GM18870 (cell line): ENCODE measurements around the gene RAB41.
"Not testable (repeated sequence)": the region's sequence is repeated elsewhere in the genome, so short reads cannot be mapped to it uniquely, and the experiment has no call there.

Experiments used
- ATAC-seq: cut with Tn5 transposase; IDR thresholded peaks from one replicate; pipeline ENCODE4 v1.9.1; 2021; ENCODE audit warnings: moderate library complexity; ENCODE audit not compliant: unreplicated experiment

Gene RAB41

GRCh38 chrX:70289793-70290770 lies 8.1 kb downstream of the RAB41 start, which contains the start of the genes KIF4A and PDZD11:
KIF4A (plus strand) TSS chrX:70290104; CDS start chrX:70290459, 355 bp downstream.
PDZD11 (minus strand) TSS chrX:70289927; CDS start chrX:70289341, 586 bp downstream.
- ATAC-seq, result peak; percentile 86

GRCh38 chrX:70292788-70293187 lies 10.8 kb downstream of the RAB41 start:
- ATAC-seq, result no peak

- ATAC-seq, result no peak
Observed at GRCh38 chrX:70293621-70294020, 11.6 kb downstream of the RAB41 start.

- ATAC-seq, result no peak
Observed at GRCh38 chrX:70301716-70302115, 19.7 kb downstream of the RAB41 start.

- ATAC-seq, result no peak
Observed at GRCh38 chrX:70313503-70313902, 31.5 kb downstream of the RAB41 start.

- no peak for ATAC-seq
Observed at GRCh38 chrX:70322784-70323183, 40.8 kb downstream of the RAB41 start.

- ATAC-seq, result not testable (repeated sequence)
Observed at GRCh38 chrX:70323628-70324027, 41.7 kb downstream of the RAB41 start.

GRCh38 chrX:70324326-70324725 lies 42.4 kb downstream of the RAB41 start:
- no peak for ATAC-seq

GRCh38 chrX:70331161-70331560 lies 49.2 kb downstream of the RAB41 start:
- ATAC-seq, result no peak

GRCh38 chrX:70332600-70332999 lies 50.6 kb downstream of the RAB41 start:
- ATAC-seq, result no peak
